ENCODE measurements around the gene NRXN2. TPM values are rescaled to one million over a fixed set of nuclear protein-coding genes. Genes with fewer than 3 reads are reported as not detected.

Gene NRXN2
- total and polyA plus RNA-seq, 2 of the 13 experiments (the other 11 are each of a cell fraction or from before 2014, with no cell fraction given) = not detected

DNA sequence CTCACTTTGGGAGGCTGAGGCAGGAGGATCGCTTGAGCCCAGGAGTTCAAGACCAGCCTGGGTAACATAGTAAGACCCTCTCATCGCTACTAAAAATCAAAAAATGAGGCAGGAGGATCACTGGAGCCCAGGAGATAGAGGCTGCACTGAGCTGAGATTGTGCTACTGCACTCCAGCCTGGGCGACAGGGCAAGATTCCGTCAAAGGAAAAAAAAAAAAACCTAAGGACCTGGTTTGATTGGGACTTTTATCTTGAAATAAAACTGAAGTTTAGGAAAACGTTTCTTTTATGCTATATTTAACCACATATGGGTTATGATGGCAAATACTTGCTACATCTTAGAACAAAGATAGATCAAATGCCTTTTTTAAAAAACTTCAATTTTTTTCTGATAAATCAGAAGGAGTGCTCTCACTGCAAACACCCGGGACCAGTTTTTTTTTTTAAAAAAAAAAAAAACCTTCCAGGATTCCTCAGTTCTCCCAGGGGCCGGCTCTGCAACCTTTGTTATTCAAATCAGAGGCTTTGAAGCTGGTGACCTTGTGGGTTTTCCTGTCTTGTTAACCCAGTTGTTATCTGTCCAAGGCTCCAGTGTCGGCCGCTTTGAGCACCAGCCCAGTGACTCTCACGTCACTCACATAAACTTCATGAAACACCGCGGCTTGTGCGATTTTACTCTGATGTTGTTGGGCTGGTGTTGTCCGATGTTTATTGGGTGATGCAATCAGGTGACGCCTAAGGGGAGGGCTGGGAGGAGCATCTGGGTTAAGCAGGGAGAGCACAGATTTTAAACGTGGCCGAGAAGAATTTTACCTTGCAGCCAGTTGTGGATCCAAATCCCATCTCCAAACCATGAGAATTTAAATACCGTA is 156.7 kb downstream of the NRXN2 start (continued):
- TF ChIP-seq NFE2L1 (CRISPR knock-in tag; IDR thresholded peaks at IDR 0.05; ENCODE audit: borderline replicate concordance) = no peak
- TF ChIP-seq ZFY (CRISPR knock-in tag; IDR thresholded peaks at IDR 0.05) = peak; percentile 14; the same call in 1 of the 2 replicates
- TF ChIP-seq, protein P1, sequence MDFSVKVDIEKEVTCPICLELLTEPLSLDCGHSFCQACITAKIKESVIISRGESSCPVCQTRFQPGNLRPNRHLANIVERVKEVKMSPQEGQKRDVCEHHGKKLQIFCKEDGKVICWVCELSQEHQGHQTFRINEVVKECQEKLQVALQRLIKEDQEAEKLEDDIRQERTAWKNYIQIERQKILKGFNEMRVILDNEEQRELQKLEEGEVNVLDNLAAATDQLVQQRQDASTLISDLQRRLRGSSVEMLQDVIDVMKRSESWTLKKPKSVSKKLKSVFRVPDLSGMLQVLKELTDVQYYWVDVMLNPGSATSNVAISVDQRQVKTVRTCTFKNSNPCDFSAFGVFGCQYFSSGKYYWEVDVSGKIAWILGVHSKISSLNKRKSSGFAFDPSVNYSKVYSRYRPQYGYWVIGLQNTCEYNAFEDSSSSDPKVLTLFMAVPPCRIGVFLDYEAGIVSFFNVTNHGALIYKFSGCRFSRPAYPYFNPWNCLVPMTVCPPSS (IDR thresholded peaks at IDR 0.05) = no peak
- TF ChIP-seq SIX4 (CRISPR knock-in tag; IDR thresholded peaks at IDR 0.05) = 0 out of 2 replicates have a peak, but pooled peaks have one; percentile 39
- TF ChIP-seq PCBP2 (optimal IDR thresholded peaks at IDR 0.05; ENCODE audit: low read depth, low read length, poor library complexity, severe bottlenecking) = no peak
- peak; percentile 81; the same call in 1 of the 2 replicates for TF ChIP-seq CBFB (CRISPR knock-in tag; IDR thresholded peaks at IDR 0.05)
- no peak for TF ChIP-seq ZSCAN29 (CRISPR knock-in tag; conservative IDR thresholded peaks at IDR 0.05)
- TF ChIP-seq, protein P2, sequence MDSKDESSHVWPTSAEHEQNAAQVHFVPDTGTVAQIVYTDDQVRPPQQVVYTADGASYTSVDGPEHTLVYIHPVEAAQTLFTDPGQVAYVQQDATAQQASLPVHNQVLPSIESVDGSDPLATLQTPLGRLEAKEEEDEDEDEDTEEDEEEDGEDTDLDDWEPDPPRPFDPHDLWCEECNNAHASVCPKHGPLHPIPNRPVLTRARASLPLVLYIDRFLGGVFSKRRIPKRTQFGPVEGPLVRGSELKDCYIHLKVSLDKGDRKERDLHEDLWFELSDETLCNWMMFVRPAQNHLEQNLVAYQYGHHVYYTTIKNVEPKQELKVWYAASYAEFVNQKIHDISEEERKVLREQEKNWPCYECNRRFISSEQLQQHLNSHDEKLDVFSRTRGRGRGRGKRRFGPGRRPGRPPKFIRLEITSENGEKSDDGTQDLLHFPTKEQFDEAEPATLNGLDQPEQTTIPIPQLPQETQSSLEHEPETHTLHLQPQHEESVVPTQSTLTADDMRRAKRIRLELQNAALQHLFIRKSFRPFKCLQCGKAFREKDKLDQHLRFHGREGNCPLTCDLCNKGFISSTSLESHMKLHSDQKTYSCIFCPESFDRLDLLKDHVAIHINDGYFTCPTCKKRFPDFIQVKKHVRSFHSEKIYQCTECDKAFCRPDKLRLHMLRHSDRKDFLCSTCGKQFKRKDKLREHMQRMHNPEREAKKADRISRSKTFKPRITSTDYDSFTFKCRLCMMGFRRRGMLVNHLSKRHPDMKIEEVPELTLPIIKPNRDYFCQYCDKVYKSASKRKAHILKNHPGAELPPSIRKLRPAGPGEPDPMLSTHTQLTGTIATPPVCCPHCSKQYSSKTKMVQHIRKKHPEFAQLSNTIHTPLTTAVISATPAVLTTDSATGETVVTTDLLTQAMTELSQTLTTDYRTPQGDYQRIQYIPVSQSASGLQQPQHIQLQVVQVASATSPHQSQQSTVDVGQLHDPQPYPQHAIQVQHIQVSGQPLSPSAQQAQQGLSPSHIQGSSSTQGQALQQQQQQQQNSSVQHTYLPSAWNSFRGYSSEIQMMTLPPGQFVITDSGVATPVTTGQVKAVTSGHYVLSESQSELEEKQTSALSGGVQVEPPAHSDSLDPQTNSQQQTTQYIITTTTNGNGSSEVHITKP (CRISPR knock-in tag; IDR thresholded peaks at IDR 0.05; ENCODE audit: low read depth) = no peak
- TF ChIP-seq WIZ (CRISPR knock-in tag; IDR thresholded peaks at IDR 0.05) = no peak
- TF ChIP-seq KDM3A (CRISPR knock-in tag; IDR thresholded peaks at IDR 0.05; ENCODE audit: low read depth) = 0 out of 2 replicates have a peak, but pooled peaks have one; percentile 25
- no peak for TF ChIP-seq PLRG1 (conservative IDR thresholded peaks at IDR 0.05)
- no peak for TF ChIP-seq CHD4 (IDR thresholded peaks at IDR 0.05; ENCODE audit: borderline replicate concordance, low read length)
- TF ChIP-seq RARA (CRISPR knock-in tag; IDR thresholded peaks at IDR 0.05) = peak; percentile 74
- TF ChIP-seq, protein P3, sequence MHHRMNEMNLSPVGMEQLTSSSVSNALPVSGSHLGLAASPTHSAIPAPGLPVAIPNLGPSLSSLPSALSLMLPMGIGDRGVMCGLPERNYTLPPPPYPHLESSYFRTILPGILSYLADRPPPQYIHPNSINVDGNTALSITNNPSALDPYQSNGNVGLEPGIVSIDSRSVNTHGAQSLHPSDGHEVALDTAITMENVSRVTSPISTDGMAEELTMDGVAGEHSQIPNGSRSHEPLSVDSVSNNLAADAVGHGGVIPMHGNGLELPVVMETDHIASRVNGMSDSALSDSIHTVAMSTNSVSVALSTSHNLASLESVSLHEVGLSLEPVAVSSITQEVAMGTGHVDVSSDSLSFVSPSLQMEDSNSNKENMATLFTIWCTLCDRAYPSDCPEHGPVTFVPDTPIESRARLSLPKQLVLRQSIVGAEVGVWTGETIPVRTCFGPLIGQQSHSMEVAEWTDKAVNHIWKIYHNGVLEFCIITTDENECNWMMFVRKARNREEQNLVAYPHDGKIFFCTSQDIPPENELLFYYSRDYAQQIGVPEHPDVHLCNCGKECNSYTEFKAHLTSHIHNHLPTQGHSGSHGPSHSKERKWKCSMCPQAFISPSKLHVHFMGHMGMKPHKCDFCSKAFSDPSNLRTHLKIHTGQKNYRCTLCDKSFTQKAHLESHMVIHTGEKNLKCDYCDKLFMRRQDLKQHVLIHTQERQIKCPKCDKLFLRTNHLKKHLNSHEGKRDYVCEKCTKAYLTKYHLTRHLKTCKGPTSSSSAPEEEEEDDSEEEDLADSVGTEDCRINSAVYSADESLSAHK (CRISPR knock-in tag; IDR thresholded peaks at IDR 0.05; ENCODE audit: borderline replicate concordance) = no peak
- peak; percentile 66; the same call in 1 of the 2 replicates for TF ChIP-seq PHF21A (CRISPR knock-in tag; IDR thresholded peaks at IDR 0.05)
- TF ChIP-seq ZNF234 (CRISPR knock-in tag; conservative IDR thresholded peaks at IDR 0.05) = no peak
- TF ChIP-seq ZNF24 (IDR thresholded peaks at IDR 0.05) = no peak
- TF ChIP-seq CAMTA2 (CRISPR knock-in tag; IDR thresholded peaks at IDR 0.05; ENCODE audit: borderline replicate concordance) = no peak
- no peak for TF ChIP-seq ZNF816 (CRISPR knock-in tag; IDR thresholded peaks at IDR 0.05; ENCODE audit: borderline replicate concordance)
- TF ChIP-seq KDM1A (CRISPR knock-in tag; IDR thresholded peaks at IDR 0.05) = no peak
- TF ChIP-seq ZNF256 (CRISPR knock-in tag; conservative IDR thresholded peaks at IDR 0.05) = no peak
- no peak for TF ChIP-seq DNMT1 (CRISPR knock-in tag; IDR thresholded peaks at IDR 0.05)
- no peak for TF ChIP-seq REPIN1 (CRISPR knock-in tag; IDR thresholded peaks at IDR 0.05; ENCODE audit: borderline replicate concordance, low read depth)
- 0 out of 2 replicates have a peak, but pooled peaks have one; percentile 4 for TF ChIP-seq ZC3H4 (CRISPR knock-in tag; IDR thresholded peaks at IDR 0.05; ENCODE audit: borderline replicate concordance)
